Measurements from ENCODE around the gene MATN3. TPM values are rescaled to one million over a fixed set of nuclear protein-coding genes. Genes with fewer than 3 reads are reported as not detected.
A peak's percentile ranks its signal among the peaks of the same experiment; 100 is the strongest.

MATN3 gene
- total and polyA plus RNA-seq, 3 experiments from 2014 or later: not detected

DNA sequence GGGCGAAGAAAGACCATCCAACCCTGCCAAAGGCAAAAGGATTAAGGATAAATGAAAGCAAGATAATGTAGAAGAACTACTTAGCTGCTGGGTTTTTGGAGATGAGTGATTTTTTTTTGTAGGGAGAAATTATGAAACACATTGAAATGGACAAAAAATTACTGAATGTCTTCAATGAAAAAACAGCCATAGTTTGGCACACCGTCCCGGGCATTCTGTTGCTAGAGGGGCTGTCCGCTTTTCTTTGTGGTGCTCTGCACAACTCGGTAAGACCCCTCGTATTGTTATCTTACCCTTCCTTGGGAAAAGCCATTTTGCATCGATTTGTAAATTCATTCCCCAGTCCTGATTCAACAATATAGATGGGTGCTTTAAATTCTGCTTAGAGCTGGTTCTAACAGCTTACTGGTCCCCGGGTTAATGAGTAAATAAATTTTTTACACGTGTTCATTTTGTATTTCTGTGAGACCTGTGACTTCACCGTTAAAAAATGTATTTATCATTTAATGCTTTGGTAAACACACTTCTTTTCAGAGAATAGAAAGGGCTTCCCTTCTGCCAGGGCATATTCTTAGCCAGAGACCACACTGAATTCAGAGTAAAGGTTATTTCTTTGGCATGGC lies 39.9 kb upstream of the MATN3 start:
- Mint-ChIP-seq H3K9me3 (no peaks in the 10 kb centered on the region), H3K27ac (no peak overlapping the region), H3K4me1 (peaks cover 25 to 33% (median 30%) of the 10 kb centered on the region in 3 donors), H3K4me3 (no peak overlapping the region), H3K36me3 (peaks cover 0 to 10% (median 0%) of the 10 kb centered on the region in 3 donors), H3K27me3 (peaks cover 13 to 27% of the 10 kb centered on the region in 2 donors)
- Histone ChIP-seq H3K4me3 (ENCODE audit: low read length) (peak overlapping the region; percentile 96), H3K27ac (ENCODE audit: low read depth, low read length) (peak overlapping the region; percentile 100), H3K36me3 (ENCODE audit: insufficient read depth, low read length) (no peaks in the 10 kb centered on the region), H3K27me3 (ENCODE audit: insufficient read depth, low read length, poor library complexity, severe bottlenecking) (peaks cover 6% of the 10 kb centered on the region), H3K4me1 (ENCODE audit: insufficient read depth, low read length) (peaks cover 29% of the 10 kb centered on the region), H3K9me3 (ENCODE audit: low read length) (no peaks in the 10 kb centered on the region)
- no peak for DNase-seq
- POLR2A ChIA-PET: interaction anchor here (1.6 kb wide), 1 partner anchor 152 kb away, joined by 10 read pairs; the partner anchor contains the start of gene TTC32
- CTCF ChIA-PET: interaction anchor here (1.1 to 2.0 kb wide), 3 partner anchors 10 to 169 kb away, joined by 3 to 9 read pairs (median 3); no protein-coding TSS in a partner anchor

DNA sequence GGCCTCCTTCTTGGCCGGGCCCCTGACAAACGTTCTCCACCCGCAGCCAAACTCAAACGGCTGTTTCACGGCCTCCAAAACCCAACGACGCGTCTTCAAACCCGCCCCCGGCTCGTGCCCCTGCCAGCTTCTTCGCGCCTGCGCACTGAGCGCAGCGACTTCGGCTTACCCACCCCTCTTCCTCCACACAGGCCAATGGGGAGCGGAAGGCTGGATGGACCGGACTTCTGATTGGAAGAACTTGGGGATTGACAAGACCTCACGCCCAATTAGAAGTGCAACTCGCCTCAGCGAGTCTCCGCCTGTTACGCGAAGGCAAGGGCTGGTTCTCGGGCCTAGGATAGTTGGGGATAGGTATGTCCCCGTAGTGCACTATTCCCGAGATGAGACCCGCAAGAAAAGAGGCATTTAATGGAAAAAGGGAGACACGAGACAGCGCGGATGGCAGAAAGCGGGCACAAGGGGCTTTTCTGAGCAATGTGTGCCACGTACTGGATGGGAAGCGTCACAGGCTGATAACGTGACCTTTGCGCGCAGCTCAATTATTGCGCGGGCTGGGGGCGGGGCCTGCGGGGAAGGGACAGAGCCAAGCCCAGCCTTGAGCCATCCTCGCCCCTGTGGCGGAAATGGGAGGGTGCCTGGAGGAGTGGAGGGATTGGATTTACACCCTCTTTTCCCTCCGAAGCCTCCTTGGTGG lies 39.2 kb upstream of the MATN3 start, which contains the start of gene LAPTM4A:
TSS of gene LAPTM4A (minus strand) at position 97 of the 697 bp plus-strand sequence. CDS start 108 bp downstream, outside the sequence.
- Histone ChIP-seq H3K4me1 (ENCODE audit: insufficient read depth, low read length) (peaks cover 29% of the 10 kb centered on the region), H3K27ac (ENCODE audit: low read depth, low read length) (peak within 1 kb of the TSS; percentile 100), H3K9me3 (ENCODE audit: low read length) (no peaks in the 10 kb centered on the region), H3K4me3 (ENCODE audit: low read length) (peak within 1 kb of the TSS; percentile 96), H3K27me3 (ENCODE audit: insufficient read depth, low read length, poor library complexity, severe bottlenecking) (peaks cover 6% of the 10 kb centered on the region), H3K36me3 (ENCODE audit: insufficient read depth, low read length) (no peaks in the 10 kb centered on the region)
- H3K4me3 Mint-ChIP-seq: no peak within 1 kb of the TSS
- H3K4me1 Mint-ChIP-seq: peaks cover 27 to 37% (median 33%) of the 10 kb centered on the region in 3 donors
- H3K27me3 Mint-ChIP-seq: peaks cover 10 to 21% of the 10 kb centered on the region in 2 donors
- no peaks in the 10 kb centered on the region for H3K9me3 Mint-ChIP-seq
- CTCF ChIA-PET: interaction anchor here (1.1 to 2.0 kb wide), 3 partner anchors 11 to 169 kb away, joined by 3 to 9 read pairs (median 3); no protein-coding TSS in a partner anchor
- DNase-seq: peak; percentile 97 to 99 (median 98)
- H3K27ac Mint-ChIP-seq: no peak within 1 kb of the TSS
- POLR2A ChIA-PET: interaction anchor here (0.7 to 1.6 kb wide), 5 partner anchors 62 to 771 kb away, joined by 3 to 10 read pairs (median 3); partner anchors contain the start of genes LDAH, TTC32 and WDR35
- H3K36me3 Mint-ChIP-seq: peaks cover 0 to 12% (median 0%) of the 10 kb centered on the region in 3 donors

DNA sequence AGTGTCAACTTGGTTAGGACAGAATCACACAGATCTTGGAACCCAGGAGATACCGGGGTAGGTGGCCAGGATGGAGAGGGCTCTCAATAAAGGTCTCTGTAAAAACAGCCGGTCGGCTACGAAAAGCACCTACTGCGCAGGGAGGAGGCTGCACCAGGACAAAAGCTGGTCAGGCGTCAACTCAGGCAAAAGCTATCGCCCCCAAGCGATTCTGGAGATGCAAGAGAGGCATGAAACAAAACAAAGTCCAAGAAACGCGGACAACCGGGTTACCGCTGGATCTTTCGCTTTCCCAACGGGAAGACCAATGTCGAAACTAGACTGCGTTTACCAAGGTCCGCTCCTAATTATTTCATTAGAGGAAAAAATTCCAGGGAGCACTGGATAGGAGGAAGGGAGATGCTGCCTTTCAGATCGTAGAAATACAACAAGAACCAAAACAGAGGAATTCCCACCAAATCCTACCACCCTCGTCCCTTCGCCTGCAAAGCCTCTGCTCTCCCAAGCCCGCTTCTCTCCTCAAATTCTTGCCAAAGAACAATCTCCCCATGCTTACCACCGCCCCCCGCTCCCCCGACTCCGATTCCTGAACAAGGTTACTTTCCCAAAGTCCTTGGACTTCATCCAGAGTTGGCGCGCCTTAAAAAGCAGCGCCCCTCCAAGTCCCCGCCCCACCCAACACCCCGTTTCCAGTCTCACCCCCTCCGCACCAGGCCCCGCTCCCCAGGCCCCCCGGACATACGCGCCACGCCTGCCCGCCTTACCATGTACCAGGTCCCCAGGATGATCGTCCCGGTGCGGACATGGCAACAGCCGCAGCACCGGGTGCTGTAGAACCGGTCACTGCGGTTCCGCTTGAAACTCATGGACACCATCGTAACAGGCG lies 38.4 kb upstream of the MATN3 start:
- Histone ChIP-seq H3K9me3 (ENCODE audit: low read length) (no peaks in the 10 kb centered on the region), H3K4me1 (ENCODE audit: insufficient read depth, low read length) (peaks cover 29% of the 10 kb centered on the region), H3K36me3 (ENCODE audit: insufficient read depth, low read length) (no peaks in the 10 kb centered on the region), H3K27ac (ENCODE audit: low read depth, low read length) (peak overlapping the region; percentile 100), H3K4me3 (ENCODE audit: low read length) (peak overlapping the region; percentile 96), H3K27me3 (ENCODE audit: insufficient read depth, low read length, poor library complexity, severe bottlenecking) (peaks cover 6% of the 10 kb centered on the region)
- ChIA-PET CTCF (interaction anchor here (2.0 kb wide), 1 partner anchor 36 kb away, joined by 9 read pairs; no protein-coding TSS in a partner anchor), POLR2A (interaction anchor here (0.7 to 1.6 kb wide), 5 partner anchors 61 to 772 kb away, joined by 3 to 10 read pairs (median 3); partner anchors contain the start of genes LDAH, TTC32 and WDR35)
- Mint-ChIP-seq H3K4me3 (no peak overlapping the region), H3K27me3 (peaks cover 4 to 14% of the 10 kb centered on the region in 2 donors), H3K4me1 (peaks cover 27 to 37% (median 36%) of the 10 kb centered on the region in 3 donors), H3K9me3 (no peaks in the 10 kb centered on the region), H3K27ac (no peak overlapping the region), H3K36me3 (peaks cover 0 to 13% (median 0%) of the 10 kb centered on the region in 3 donors)
- DNase-seq: peak in 2 of 5 donors; percentile 10 to 17

DNA sequence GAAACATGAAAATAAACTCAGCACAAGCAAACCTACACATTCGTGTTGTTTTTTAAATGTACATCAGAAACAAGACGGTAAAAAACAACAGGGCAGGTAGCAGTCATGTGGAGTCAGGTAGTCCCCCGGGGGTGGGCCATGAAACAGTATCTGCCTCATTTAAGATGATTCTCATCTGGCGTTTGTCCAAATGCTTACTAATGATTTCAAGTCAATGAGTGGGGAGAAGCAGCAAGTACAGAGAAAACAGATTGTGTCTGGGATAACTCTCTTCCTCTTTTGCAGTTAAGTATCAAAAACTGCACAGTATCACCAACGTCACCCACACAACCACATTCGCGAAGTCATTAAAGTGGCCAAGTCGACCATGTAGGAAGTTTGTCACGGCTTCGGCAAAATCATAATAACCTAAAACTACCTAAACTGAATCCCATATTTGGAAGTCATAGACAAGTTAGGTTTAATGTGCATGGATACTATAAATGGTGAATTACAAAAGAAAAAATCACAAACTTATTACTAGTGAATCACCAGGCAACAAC lies 37.7 kb upstream of the MATN3 start:
- ChIA-PET CTCF (no interaction called here), POLR2A (no interaction called here)
- peaks cover 4 to 8% of the 10 kb centered on the region in 2 donors for H3K27me3 Mint-ChIP-seq
- Histone ChIP-seq H3K27ac (ENCODE audit: low read depth, low read length) (peak overlapping the region; percentile 100), H3K4me1 (ENCODE audit: insufficient read depth, low read length) (peaks cover 29% of the 10 kb centered on the region), H3K27me3 (ENCODE audit: insufficient read depth, low read length, poor library complexity, severe bottlenecking) (no peaks in the 10 kb centered on the region), H3K9me3 (ENCODE audit: low read length) (no peaks in the 10 kb centered on the region), H3K4me3 (ENCODE audit: low read length) (peak overlapping the region; percentile 96), H3K36me3 (ENCODE audit: insufficient read depth, low read length) (no peaks in the 10 kb centered on the region)
- H3K36me3 Mint-ChIP-seq: peaks cover 0 to 19% (median 0%) of the 10 kb centered on the region in 3 donors
- H3K4me3 Mint-ChIP-seq: no peak overlapping the region
- no peak overlapping the region for H3K27ac Mint-ChIP-seq
- H3K9me3 Mint-ChIP-seq: no peaks in the 10 kb centered on the region
- DNase-seq: peak in 4 of 5 donors; percentile 17 to 66 (median 58)
- peaks cover 33 to 42% (median 42%) of the 10 kb centered on the region in 3 donors for H3K4me1 Mint-ChIP-seq

DNA sequence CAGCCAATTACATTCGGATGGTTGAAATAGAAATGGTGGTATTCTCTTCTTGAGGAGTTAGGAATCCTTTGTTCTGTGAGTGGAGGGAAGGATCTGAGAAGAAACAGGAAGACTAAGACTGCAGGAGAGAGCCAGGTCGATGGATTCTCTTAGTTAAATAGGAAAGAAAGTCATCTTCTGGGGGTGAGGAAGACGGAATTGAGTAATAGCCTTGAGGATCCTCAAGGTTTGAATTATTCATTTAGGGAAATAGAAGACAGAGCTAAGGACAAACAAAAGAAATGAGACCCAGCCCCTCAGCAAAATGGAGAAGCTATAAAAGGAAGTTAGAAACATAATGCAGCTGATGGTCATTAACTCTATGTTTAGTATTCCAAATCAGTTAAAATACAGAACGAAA lies 37.2 kb upstream of the MATN3 start:
- Mint-ChIP-seq H3K4me1 (peaks cover 33 to 46% (median 42%) of the 10 kb centered on the region in 3 donors), H3K27me3 (peaks cover 0 to 3% of the 10 kb centered on the region in 2 donors), H3K9me3 (no peaks in the 10 kb centered on the region), H3K4me3 (no peak overlapping the region), H3K36me3 (peaks cover 0 to 19% (median 0%) of the 10 kb centered on the region in 3 donors), H3K27ac (peak overlapping the region in 2 of 8 donors; percentile 44 to 54)
- CTCF ChIA-PET: no interaction called here
- H3K27ac ChIP-seq (ENCODE audit: low read depth, low read length): peak overlapping the region; percentile 100
- H3K4me3 ChIP-seq (ENCODE audit: low read length): peak overlapping the region; percentile 96
- H3K27me3 ChIP-seq (ENCODE audit: insufficient read depth, low read length, poor library complexity, severe bottlenecking): no peaks in the 10 kb centered on the region
- no peaks in the 10 kb centered on the region for H3K36me3 ChIP-seq (ENCODE audit: insufficient read depth, low read length)
- H3K9me3 ChIP-seq (ENCODE audit: low read length): no peaks in the 10 kb centered on the region
- POLR2A ChIA-PET: no interaction called here
- no peak for DNase-seq
- peaks cover 29% of the 10 kb centered on the region for H3K4me1 ChIP-seq (ENCODE audit: insufficient read depth, low read length)

DNA sequence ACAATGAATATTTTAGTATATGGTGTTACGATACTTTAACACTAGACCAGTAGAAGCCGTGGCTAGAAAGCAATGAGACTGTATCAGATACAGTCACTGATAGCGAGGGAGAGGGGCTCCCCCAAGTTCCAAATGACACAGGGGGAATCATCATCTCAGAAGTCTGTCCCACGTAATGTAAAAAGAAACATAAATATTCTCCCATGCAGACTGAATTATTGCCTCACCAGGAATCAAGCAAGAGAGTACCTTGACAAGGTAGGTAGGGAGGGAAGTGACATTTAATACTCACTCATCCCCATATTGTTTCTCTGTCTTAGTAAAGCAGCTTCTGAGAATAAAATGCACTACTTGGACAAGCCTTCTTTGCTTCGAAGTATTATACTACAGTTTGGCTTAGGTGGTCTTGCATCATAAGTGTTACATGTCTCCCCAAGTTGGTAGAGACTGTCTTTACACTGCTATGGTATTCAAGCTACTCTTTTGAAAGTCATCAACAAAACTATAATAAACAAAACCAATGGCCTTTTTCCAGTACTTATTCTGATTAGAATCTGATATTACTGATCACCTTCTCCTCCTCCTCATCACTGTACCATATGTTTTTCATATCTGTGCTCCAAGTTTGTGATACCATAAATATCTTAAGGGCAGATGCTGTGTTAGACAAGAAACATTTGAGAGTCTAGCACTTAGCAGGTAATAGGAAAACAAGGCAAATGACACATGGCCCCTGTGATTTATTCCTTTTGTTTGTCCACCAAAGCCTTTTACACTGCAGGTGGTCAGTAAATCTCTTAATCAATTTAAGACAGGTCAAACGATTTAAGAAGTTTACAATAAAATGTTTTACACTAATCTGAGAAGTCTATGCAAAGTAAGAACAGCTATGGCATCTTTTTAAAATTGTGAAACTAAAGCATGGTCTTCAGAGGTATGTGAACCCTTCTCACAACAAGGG lies 36.3 kb upstream of the MATN3 start:
- no peaks in the 10 kb centered on the region for H3K9me3 ChIP-seq (ENCODE audit: low read length)
- no peaks in the 10 kb centered on the region for H3K9me3 Mint-ChIP-seq
- DNase-seq: no peak
- H3K27ac ChIP-seq (ENCODE audit: low read depth, low read length): no peak overlapping the region
- peaks cover 29% of the 10 kb centered on the region for H3K4me1 ChIP-seq (ENCODE audit: insufficient read depth, low read length)
- no peaks in the 10 kb centered on the region for H3K36me3 ChIP-seq (ENCODE audit: insufficient read depth, low read length)
- POLR2A ChIA-PET: no interaction called here
- H3K36me3 Mint-ChIP-seq: peaks cover 0 to 22% (median 0%) of the 10 kb centered on the region in 3 donors
- peak overlapping the region in 2 of 7 donors; percentile 1 to 43 for H3K4me3 Mint-ChIP-seq
- H3K27ac Mint-ChIP-seq: no peak overlapping the region
- H3K27me3 Mint-ChIP-seq: no peaks in the 10 kb centered on the region
- H3K27me3 ChIP-seq (ENCODE audit: insufficient read depth, low read length, poor library complexity, severe bottlenecking): no peaks in the 10 kb centered on the region
- no peak overlapping the region for H3K4me3 ChIP-seq (ENCODE audit: low read length)
- CTCF ChIA-PET: no interaction called here
- H3K4me1 Mint-ChIP-seq: peaks cover 37 to 49% (median 42%) of the 10 kb centered on the region in 3 donors
